ENCODE results near the gene TTLL9. TPM values are rescaled to one million over a fixed set of nuclear protein-coding genes. Genes with fewer than 3 reads are reported as not detected.

The TTLL9 gene
- total RNA-seq, 4 donors from 2014 or later = 0.47 to 1.7 TPM; not detected in 2

GRCh38 chr20:31956556-31957526 is 86.4 kb downstream of the TTLL9 start:
- no peaks in the 10 kb centered on the region for H3K36me3 ChIP-seq
- H3K9me3 ChIP-seq = no peaks in the 10 kb centered on the region
- no peaks in the 10 kb centered on the region for H3K27me3 ChIP-seq
- DNase-seq = no peak
- H3K27ac ChIP-seq = no peak overlapping the region
- H3K4me1 ChIP-seq = no peaks in the 10 kb centered on the region
- TF ChIP-seq POLR2A (IDR thresholded peaks at IDR 0.05) (no peak), CTCF (IDR thresholded peaks at IDR 0.05) (no peak)
- H3K4me3 ChIP-seq = no peak overlapping the region

GRCh38 chr20:31962761-31963160 is 92.3 kb downstream of the TTLL9 start:
- DNase-seq = no peak

GRCh38 chr20:31963889-31964288 is 93.5 kb downstream of the TTLL9 start:
- Histone ChIP-seq H3K9me3 (no peaks in the 10 kb centered on the region), H3K4me3 (no peak overlapping the region), H3K4me1 (peaks cover 0 to 4% (median 0%) of the 10 kb centered on the region in 4 donors), H3K36me3 (no peaks in the 10 kb centered on the region), H3K27ac (no peak overlapping the region), H3K27me3 (peaks cover 0 to 5% of the 10 kb centered on the region in 2 donors)
- TF ChIP-seq CTCF (IDR thresholded peaks at IDR 0.05) = no peak
- TF ChIP-seq POLR2A (IDR thresholded peaks at IDR 0.05) = no peak
- DNase-seq = no peak

More at GRCh38 chr20:31962761-31963160, 92.3 kb downstream of the TTLL9 start:
- Histone ChIP-seq H3K4me3 (no peak overlapping the region), H3K9me3 (no peaks in the 10 kb centered on the region), H3K4me1 (peaks cover 0 to 1% (median 0%) of the 10 kb centered on the region in 4 donors), H3K27ac (no peak overlapping the region), H3K27me3 (peaks cover 0 to 5% of the 10 kb centered on the region in 2 donors), H3K36me3 (no peaks in the 10 kb centered on the region)
- no peak for TF ChIP-seq POLR2A (IDR thresholded peaks at IDR 0.05)
- no peak for TF ChIP-seq CTCF (IDR thresholded peaks at IDR 0.05)

GRCh38 chr20:31966991-31967655 is 96.7 kb downstream of the TTLL9 start:
- Histone ChIP-seq H3K27ac (no peak overlapping the region), H3K36me3 (no peaks in the 10 kb centered on the region), H3K4me3 (no peak overlapping the region), H3K9me3 (no peaks in the 10 kb centered on the region), H3K4me1 (peaks cover 0 to 4% (median 0%) of the 10 kb centered on the region in 4 donors), H3K27me3 (peaks cover 0 to 5% of the 10 kb centered on the region in 2 donors)
- TF ChIP-seq CTCF (IDR thresholded peaks at IDR 0.05) = no peak
- no peak for TF ChIP-seq POLR2A (IDR thresholded peaks at IDR 0.05)
- no peak for DNase-seq

GRCh38 chr20:31967830-31968249 is 97.4 kb downstream of the TTLL9 start, which contains the start of gene XKR7:
Gene XKR7 (plus strand): TSS chr20:31968151. CDS start chr20:31968176, 25 bp downstream.
- peaks cover 0 to 4% (median 0%) of the 10 kb centered on the region in 4 donors for H3K4me1 ChIP-seq
- H3K36me3 ChIP-seq = no peaks in the 10 kb centered on the region
- peak within 1 kb of the TSS in 3 of 4 donors; percentile 19 to 29 (median 19) for H3K4me3 ChIP-seq
- H3K9me3 ChIP-seq = no peaks in the 10 kb centered on the region
- no peak for TF ChIP-seq CTCF (IDR thresholded peaks at IDR 0.05)
- no peak for TF ChIP-seq POLR2A (IDR thresholded peaks at IDR 0.05)
- DNase-seq = no peak
- no peak within 1 kb of the TSS for H3K27ac ChIP-seq
- H3K27me3 ChIP-seq = peaks cover 0 to 5% of the 10 kb centered on the region in 2 donors
